Activated T-helper 17 cell treated with anti-CD3 and anti-CD28 coated beads, Interleukin-2, amount 50 U/mL, for 72 hours (primary cell): ENCODE measurements around the gene ZNF14. TPM values are rescaled to one million over a fixed set of nuclear protein-coding genes. Genes with fewer than 3 reads are reported as not detected.
"Not testable (repeated sequence)": the region's sequence is repeated elsewhere in the genome, so short reads cannot be mapped to it uniquely, and the experiment has no call there.

ENCODE experiments used
- ATAC-seq: fragments of 150-1000 bp; cut with Tn5 transposase; replicated peaks from 2 replicates; pipeline ENCODE4 v1.10.0; 2021; ENCODE audit warnings: mild to moderate bottlenecking, moderate library complexity
- H3K27ac Mint-ChIP-seq: one replicate; pipeline ENCODE4 v1.8.0; 2022; ENCODE audit warnings: mixed read lengths
- H3K27me3 Mint-ChIP-seq: one replicate; pipeline ENCODE4 v1.8.0; 2022; ENCODE audit warnings: mixed read lengths
- H3K36me3 Mint-ChIP-seq: one replicate; pipeline ENCODE4 v1.8.0; 2022; ENCODE audit warnings: low read depth, mild to moderate bottlenecking, mixed read lengths
- H3K4me1 Mint-ChIP-seq: one replicate; pipeline ENCODE4 v1.8.0; 2022; ENCODE audit warnings: mixed read lengths
- H3K4me3 Mint-ChIP-seq: one replicate; pipeline ENCODE4 v1.8.0; 2022; ENCODE audit warnings: mild to moderate bottlenecking, mixed read lengths
- H3K9me3 Mint-ChIP-seq: one replicate; pipeline ENCODE4 v1.8.0; 2022; ENCODE audit warnings: mixed read lengths
- total RNA-seq, 2 donors: library from RNA; stranded (reverse); gene quantifications; one replicate each; pipeline ENCODE4 v1.2.3, GENCODE V29; 2022

The ZNF14 gene
- total RNA-seq, 2 donors from 2014 or later = 4.7 to 10.9 TPM

DNA sequence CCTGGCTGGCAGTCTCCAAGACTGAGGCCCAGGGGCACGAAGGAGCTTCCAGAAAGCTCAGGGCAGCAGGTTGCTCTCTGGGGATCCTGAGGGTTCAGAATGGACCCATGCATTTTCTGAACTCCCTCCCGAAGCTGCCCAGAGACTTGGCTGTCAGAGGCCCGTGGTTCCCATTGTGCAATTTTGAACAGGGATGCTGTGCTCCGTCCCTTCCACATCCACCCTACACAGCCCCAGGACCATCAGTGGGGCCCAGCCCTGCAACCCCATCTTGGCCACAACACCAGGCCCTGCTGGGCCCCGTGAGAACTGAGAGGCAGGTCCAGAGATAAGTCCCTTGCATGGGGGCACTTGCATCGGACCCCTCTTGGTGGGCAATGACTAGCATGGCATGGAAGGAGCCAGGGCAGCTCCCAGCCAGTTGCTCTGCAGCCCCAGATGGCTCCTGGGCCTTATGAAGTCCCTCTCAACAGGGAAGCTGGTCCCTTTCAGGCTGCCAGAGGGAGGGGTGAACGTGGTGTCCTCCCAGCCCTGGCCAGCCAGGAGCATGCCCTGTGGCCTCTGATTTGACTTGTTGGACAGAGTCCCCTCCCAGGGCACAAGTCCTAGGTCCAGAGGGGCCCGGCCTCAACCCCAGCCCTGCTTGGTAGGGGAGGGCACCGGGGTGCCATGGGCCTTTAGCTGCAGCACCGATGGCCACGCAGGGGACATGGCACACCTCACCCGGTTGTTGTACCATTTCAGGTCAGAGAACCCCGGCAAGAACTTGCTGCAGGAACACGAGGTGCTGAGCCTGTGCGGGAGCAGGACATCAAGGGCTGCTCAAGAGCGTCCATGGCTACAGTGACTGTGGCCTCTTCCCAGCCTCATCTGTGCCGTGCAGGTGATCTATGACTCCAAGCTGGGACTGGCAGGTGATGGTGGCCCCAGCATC, 17.3 kb upstream of the ZNF14 start:
- H3K36me3 Mint-ChIP-seq = no peaks in the 10 kb centered on the region
- no peaks in the 10 kb centered on the region for H3K4me1 Mint-ChIP-seq
- no peak overlapping the region for H3K4me3 Mint-ChIP-seq
- ATAC-seq = no peak
- H3K9me3 Mint-ChIP-seq = no peaks in the 10 kb centered on the region
- H3K27me3 Mint-ChIP-seq = no peaks in the 10 kb centered on the region
- H3K27ac Mint-ChIP-seq = no peak overlapping the region

DNA sequence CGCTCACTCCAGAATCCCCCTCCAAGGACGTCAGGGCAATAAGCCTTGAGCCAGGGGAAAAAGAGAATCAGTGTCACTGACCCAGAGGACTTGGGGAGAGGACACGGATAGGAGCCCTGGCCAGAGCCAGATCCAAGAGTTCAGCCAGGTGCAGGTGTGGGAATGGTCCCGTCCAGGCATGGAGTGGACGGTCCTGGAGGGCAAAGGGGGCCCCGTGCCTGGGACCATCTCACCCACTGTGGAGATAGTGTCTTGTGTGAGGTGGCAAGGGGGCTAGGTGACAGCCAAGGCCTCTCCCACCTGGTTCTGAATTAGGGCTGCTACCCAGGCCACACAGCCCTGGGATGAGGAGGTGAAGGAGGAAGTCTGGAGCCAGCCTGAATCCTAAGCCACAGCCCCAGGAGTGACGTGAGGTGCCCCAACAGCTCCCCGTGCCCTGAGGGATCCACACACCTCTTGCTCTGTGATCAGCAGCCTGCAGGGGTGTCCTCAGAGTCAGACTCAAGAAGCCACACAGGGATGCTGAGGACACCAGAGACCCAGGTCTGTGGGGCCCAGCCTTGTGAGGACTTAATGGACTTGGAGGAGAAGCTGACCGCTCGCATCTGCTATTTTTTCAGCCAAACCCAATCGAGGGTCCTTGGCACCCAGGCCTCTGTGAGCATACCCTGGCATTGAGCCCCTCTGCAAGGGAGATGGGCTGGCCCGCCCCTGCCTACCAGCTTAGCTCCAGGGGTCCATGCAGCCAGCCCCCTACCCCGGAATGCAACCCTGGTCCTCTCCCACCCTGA, 16.4 kb upstream of the ZNF14 start:
- Mint-ChIP-seq H3K27ac (no peak overlapping the region), H3K27me3 (no peaks in the 10 kb centered on the region), H3K36me3 (no peaks in the 10 kb centered on the region), H3K4me3 (no peak overlapping the region), H3K9me3 (no peaks in the 10 kb centered on the region), H3K4me1 (no peaks in the 10 kb centered on the region)
- ATAC-seq = no peak

DNA sequence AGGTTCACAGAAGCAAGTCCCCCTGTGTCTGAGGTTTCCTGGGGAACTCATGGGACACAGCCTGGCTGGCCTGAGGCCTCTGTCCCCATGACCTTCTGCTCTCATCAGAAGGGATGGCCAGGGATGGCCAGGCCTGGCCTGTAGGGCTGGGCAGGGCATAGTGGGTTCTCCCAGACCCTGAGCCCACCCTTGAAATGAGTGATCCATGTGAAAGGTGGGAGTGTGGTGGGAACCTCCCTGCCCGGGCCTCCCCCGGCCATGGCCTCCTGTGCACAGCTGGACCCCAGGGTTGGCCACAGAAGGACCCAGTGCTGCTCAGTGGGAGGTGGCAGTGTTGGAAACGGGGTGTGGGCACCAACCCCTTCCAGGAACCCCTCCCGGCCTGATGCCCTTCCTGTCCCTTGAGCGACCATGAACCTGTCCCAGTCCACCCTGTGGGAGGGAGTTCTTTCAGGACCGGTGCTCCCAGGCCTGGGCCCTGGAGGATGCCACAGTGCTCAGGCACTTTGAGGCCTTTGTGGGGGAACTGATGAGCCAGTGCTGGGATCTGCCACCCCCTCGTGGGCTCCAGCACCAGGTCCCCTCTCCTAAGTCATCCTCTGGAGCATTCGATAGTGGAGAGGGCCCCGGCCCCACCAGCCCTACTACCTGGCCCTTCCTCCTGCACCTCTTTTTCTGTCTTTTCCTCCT, 15.5 kb upstream of the ZNF14 start:
- H3K27me3 Mint-ChIP-seq = no peaks in the 10 kb centered on the region
- no peak for ATAC-seq
- no peaks in the 10 kb centered on the region for H3K4me1 Mint-ChIP-seq
- H3K9me3 Mint-ChIP-seq = no peaks in the 10 kb centered on the region
- no peaks in the 10 kb centered on the region for H3K36me3 Mint-ChIP-seq
- H3K27ac Mint-ChIP-seq = no peak overlapping the region
- no peak overlapping the region for H3K4me3 Mint-ChIP-seq

DNA sequence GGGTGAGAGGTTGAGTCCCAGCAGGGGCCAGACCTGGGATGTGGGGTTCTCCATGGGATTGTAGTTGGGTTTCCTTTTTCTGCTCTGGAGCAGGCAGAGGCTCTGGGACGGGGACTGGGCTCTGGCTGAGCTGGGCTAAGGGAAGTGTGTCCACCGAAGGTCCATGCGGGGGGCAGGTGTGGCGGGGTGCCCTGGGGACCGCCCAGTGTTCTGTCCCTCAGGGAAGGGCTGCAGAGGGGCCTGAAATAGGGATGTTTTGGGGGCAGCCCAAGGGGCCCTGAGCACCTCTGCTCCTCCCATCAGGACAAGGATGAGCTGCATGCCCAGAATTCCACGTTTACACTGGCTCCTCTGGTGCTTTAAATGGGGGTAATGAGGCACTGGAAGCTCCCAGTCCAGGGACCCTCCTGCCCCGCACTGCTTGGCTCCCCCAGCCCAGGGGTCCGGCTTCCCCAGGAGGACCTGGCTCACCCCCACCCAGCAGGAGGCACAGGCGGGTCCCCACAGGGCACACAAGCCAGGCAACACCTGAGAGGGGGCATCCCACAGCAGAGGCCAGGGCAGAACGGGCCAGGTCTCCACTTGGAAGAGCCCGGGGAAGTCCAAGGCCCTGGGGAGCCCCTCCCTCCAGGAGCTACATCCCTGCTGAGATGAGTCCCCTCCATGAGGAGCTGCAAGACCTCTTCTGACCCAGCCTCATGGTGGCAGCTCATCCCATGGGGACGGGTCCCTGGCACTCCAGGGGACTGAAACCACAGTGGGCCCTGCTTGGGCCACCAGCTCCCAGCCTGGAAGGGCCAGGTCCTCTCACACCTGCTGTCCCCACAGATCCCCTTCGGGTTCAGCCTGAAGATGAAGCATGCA, 14.7 kb upstream of the ZNF14 start:
- no peak overlapping the region for H3K4me3 Mint-ChIP-seq
- no peaks in the 10 kb centered on the region for H3K4me1 Mint-ChIP-seq
- no peaks in the 10 kb centered on the region for H3K9me3 Mint-ChIP-seq
- H3K27me3 Mint-ChIP-seq = no peaks in the 10 kb centered on the region
- H3K36me3 Mint-ChIP-seq = no peaks in the 10 kb centered on the region
- H3K27ac Mint-ChIP-seq = no peak overlapping the region
- no peak for ATAC-seq

DNA sequence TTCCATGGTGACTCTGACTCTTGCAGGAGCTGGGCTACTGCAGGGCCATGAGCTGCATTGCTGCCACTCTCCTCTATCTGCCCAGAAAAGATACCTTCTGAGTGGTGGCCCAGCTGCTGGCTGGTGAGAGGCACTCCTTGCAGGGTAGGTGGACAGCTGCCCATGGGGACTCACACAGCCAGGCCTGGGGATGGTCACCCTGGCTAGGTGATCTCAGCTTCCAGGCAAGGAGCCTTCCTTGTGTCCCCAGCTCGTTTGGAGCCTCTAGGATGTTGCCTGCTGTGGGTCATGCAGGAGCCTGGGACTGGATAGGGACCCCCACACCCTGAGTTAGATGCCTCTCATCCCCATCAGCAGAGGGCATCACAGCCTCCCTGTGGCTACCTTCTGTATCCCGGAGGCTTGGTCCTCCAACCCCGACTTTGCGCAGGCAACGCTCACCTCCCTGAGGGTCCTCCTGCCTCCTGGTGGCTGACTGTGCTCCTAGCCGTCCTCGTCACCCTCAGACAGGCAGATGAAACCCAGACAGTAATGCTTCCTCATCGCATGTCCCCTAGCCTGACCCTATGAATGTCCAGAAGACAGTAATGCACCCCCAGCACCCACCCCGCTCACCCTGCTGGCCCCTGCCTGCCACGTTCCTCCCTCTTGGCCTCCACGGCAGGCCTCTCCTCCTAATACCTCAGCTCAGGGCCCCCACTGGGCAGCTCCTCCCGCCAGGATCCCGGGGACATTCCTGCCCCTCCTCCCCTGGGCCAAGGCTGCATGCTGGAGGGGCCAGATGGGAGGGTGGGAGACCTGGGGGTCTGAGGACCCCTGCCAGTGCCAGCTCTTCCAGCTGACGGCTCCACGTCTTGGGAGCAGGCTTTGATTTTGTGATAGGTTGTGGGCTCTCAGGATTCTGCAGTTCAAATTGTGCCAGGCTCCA, 13.6 kb upstream of the ZNF14 start:
- Mint-ChIP-seq H3K4me1 (no peaks in the 10 kb centered on the region), H3K36me3 (no peaks in the 10 kb centered on the region), H3K27ac (no peak overlapping the region), H3K4me3 (no peak overlapping the region), H3K27me3 (no peaks in the 10 kb centered on the region), H3K9me3 (no peaks in the 10 kb centered on the region)
- ATAC-seq = no peak

DNA sequence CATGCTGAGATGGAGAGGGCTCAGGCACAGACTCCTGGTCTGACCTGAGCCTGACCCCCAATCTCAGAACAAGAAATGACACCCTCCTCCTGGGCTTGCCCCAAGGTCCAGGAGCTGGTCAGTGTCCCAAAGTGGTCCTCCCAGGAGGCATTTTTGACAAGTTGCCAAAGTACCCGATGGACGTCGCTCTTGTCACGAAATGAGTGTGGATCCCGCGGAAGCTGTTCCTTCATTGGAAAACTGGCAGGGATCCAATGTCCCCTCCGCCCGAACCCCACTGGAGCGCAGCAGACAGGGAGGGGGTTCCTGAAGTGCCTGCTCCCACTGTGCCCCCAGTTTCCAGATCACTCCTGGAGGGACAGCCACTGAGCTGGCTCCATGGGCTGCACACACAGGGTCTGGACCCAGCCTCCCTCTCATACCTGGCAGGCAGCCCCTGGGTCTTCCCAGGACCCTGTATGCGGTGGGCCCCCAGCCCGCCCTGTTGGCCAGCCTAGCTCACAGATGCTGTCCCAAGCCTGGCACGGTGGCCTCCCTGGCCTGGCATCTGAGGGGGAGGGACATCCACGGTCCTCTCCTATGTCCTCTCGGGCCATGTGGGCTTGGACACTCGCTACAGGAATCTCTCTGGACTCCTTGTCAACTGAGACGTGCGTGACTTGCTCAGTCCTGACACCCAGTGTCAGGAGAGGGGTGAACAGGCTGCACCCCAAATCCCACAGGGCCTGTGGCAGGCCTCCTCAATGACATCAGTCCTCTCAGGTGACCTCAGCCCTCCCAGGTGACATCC, 12.8 kb upstream of the ZNF14 start:
- Mint-ChIP-seq H3K27ac (no peak overlapping the region), H3K27me3 (no peaks in the 10 kb centered on the region), H3K9me3 (no peaks in the 10 kb centered on the region), H3K4me3 (no peak overlapping the region), H3K36me3 (no peaks in the 10 kb centered on the region), H3K4me1 (no peaks in the 10 kb centered on the region)
- ATAC-seq = peak; percentile 52

DNA sequence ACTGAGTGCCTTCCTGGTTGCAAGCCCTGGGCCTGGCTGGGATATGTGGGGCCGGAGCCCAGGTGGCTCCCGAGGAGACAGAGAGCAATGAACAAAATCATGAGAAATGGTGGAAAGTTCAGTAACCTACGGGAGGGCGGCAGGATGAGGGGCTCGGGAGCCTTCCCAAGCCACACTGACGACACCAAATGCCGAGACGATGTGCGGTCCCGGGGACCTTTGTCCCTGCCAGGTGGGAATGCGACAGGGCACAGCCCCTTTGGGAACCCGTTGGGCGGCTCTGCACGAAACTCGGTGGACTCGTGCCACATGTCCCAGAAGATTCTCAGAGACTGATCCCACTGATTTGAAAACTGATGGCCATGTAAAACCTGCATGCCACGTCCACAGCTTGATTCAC, 11.7 kb upstream of the ZNF14 start:
- no peak overlapping the region for H3K4me3 Mint-ChIP-seq
- no peaks in the 10 kb centered on the region for H3K4me1 Mint-ChIP-seq
- no peaks in the 10 kb centered on the region for H3K36me3 Mint-ChIP-seq
- no peaks in the 10 kb centered on the region for H3K27me3 Mint-ChIP-seq
- no peak for ATAC-seq
- H3K9me3 Mint-ChIP-seq = no peaks in the 10 kb centered on the region
- H3K27ac Mint-ChIP-seq = no peak overlapping the region

DNA sequence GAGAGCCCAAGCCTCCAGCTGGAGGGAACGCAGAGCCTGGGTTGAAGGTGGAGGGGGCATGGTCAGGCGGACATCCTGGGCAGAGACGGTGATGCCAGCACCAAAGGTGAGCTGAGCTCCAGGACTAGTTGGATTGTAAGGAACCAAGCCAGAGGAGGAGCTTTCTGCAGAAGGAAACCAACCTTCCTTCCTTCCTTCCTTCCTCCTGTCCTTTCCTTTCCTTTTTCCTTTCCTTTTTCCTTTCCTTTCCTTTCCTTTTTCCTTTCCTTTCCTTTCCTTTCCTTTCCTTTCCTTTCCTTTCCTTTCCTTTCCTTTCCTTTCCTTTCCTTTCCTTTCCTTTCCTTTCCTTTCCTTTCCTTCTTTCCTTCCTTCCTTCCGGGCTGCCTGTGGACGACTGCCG, 11.0 kb upstream of the ZNF14 start:
- H3K36me3 Mint-ChIP-seq, H3K9me3 Mint-ChIP-seq, H3K4me1 Mint-ChIP-seq, H3K27me3 Mint-ChIP-seq, H3K27ac Mint-ChIP-seq, H3K4me3 Mint-ChIP-seq, ATAC-seq: not testable (repeated sequence)

DNA sequence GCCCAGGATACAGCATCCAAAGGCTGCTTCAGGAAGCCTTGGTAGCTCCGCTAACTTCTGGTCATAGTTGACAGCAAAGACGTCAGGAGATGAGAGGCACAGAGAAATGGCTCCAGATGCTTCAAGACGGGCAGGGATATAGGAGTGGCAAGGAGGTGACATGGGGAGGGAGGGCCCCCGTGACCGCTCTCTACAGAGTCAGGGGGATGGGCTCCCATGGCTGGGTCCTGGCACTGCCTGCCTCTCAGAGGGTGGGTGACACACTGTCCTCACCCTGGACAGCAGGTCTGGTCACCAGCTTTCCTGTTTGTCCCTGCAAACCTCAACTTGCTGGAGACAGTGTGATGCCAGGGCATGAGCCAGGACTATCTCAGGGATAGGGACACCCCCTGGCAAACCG, 10.3 kb upstream of the ZNF14 start:
- Mint-ChIP-seq H3K4me1 (no peaks in the 10 kb centered on the region), H3K27ac (no peak overlapping the region), H3K4me3 (no peak overlapping the region), H3K9me3 (no peaks in the 10 kb centered on the region), H3K36me3 (no peaks in the 10 kb centered on the region), H3K27me3 (no peaks in the 10 kb centered on the region)
- no peak for ATAC-seq

DNA sequence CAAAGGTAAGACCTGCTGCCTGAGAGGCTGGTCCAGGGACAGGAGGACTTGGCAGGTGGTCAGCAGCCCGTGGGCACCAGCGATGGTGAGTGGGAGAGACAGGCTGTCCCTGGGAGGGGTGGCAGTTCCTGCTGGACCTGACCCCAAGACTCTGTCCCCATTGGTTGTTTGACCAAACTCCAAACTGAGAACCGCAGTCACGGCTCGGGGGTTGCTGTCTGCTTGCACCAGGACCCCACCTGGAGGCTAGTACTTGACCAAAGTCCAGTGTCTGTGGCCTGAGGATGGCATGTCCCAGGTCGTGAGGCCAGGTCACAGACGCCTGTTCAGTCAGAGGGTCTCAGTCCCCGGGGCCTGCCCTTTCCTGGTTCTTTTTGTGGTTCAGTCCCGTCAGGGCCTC, 9.9 kb upstream of the ZNF14 start:
- no peak overlapping the region for H3K27ac Mint-ChIP-seq
- no peak overlapping the region for H3K4me3 Mint-ChIP-seq
- no peak for ATAC-seq
- no peaks in the 10 kb centered on the region for H3K27me3 Mint-ChIP-seq
- no peaks in the 10 kb centered on the region for H3K36me3 Mint-ChIP-seq
- no peaks in the 10 kb centered on the region for H3K4me1 Mint-ChIP-seq
- H3K9me3 Mint-ChIP-seq = no peaks in the 10 kb centered on the region

DNA sequence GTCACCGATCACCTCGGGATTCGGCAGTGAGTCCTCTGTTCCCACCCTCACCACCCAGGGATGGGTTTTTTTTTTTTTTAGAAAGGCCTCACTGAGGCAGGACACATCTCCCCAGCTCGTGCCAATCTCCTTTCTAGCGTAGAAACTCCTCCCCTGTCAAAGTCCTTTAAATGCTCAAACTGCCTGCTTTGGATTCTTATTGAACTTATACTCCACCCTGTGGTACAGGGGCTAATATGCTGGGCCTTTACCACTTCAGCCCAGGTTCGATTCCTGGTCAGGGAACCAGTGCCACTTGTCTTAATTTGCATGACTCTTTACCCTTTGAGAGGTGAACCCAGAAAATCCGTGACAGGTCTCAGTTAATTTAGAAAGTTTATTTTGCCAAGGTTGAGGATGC, 8.3 kb upstream of the ZNF14 start:
- no peak for ATAC-seq
- no peak overlapping the region for H3K27ac Mint-ChIP-seq
- H3K4me3 Mint-ChIP-seq = no peak overlapping the region
- no peaks in the 10 kb centered on the region for H3K36me3 Mint-ChIP-seq
- H3K9me3 Mint-ChIP-seq = no peaks in the 10 kb centered on the region
- no peaks in the 10 kb centered on the region for H3K27me3 Mint-ChIP-seq
- H3K4me1 Mint-ChIP-seq = no peaks in the 10 kb centered on the region

DNA sequence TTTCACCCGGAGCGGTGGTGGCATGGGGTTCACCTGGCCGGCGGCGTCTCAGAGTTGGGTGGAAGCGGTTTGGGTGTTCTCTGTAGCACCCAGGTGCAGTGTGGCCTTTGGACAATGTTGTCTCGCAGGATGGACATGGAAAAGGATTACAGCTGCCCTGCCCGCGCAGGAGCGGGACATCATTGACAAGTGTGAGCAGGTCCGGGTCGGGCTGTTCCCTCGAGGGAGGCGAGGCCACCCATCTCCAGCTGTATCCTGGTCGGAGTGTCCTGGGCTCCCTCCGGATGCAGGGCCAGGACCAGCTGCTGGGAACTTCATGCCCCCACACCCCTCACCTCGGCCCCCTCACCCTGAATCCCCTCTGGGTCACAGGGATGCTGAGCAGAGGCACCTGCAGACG, 7.8 kb upstream of the ZNF14 start:
- H3K9me3 Mint-ChIP-seq = no peaks in the 10 kb centered on the region
- H3K4me3 Mint-ChIP-seq = no peak overlapping the region
- no peaks in the 10 kb centered on the region for H3K4me1 Mint-ChIP-seq
- no peak overlapping the region for H3K27ac Mint-ChIP-seq
- no peaks in the 10 kb centered on the region for H3K27me3 Mint-ChIP-seq
- no peaks in the 10 kb centered on the region for H3K36me3 Mint-ChIP-seq
- ATAC-seq = no peak

DNA sequence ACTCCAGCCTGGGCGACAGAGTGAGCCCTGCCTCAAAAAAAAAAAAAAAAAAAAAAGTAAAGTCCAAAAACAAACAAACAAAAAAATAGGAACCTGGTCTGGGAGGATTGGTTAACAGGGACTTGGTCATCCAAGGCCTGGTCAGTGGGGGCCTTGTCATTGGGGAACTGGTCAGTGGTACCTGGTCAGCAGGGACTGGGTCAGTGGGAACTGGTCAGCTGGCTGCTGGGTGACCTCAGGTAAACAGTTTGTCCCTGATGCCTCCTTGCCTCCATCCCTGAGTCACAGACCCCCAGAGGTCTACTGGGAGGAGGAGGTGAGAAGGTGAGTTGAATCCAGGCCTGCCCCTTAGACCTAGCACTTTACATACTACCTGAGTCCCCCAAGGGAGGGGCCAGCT, 5.7 kb upstream of the ZNF14 start:
- ATAC-seq = no peak
- Mint-ChIP-seq H3K4me3 (no peak overlapping the region), H3K9me3 (no peaks in the 10 kb centered on the region), H3K4me1 (no peaks in the 10 kb centered on the region), H3K36me3 (no peaks in the 10 kb centered on the region), H3K27ac (no peak overlapping the region), H3K27me3 (no peaks in the 10 kb centered on the region)
